Cardiac fibroblast (primary cell): Measurements from ENCODE around the gene PIK3CB.
A peak's percentile ranks its signal among the peaks of the same experiment; 100 is the strongest.
"Not testable (repeated sequence)": the region's sequence is repeated elsewhere in the genome, so short reads cannot be mapped to it uniquely, and the experiment has no call there.

ENCODE experiments used
- DNase-seq, 2 donors: peaks; one replicate each; pipeline versions ENCODE4 v3.0.0 to v3.0.0-alpha.2; 2010; ENCODE audit warnings: low read depth in 2 of 2
- H3K4me3 ChIP-seq, 2 donors: replicated peaks in 1 of 2; 1 replicate in 1 of 2; 2 replicates in 1 of 2; pipeline ENCODE4 v1.5.1; 2011; ENCODE audit warnings: low read depth in 2 of 2, low read length in 2 of 2, mild to moderate bottlenecking in 2 of 2, moderate library complexity in 1 of 2
- TF ChIP-seq, protein P1 (sequence below): IDR thresholded peaks from one replicate; pipeline ENCODE4 v1.5.1; 2011; ENCODE audit warnings: low read depth, mild to moderate bottlenecking, low read length, inconsistent platforms

The PIK3CB gene

DNA sequence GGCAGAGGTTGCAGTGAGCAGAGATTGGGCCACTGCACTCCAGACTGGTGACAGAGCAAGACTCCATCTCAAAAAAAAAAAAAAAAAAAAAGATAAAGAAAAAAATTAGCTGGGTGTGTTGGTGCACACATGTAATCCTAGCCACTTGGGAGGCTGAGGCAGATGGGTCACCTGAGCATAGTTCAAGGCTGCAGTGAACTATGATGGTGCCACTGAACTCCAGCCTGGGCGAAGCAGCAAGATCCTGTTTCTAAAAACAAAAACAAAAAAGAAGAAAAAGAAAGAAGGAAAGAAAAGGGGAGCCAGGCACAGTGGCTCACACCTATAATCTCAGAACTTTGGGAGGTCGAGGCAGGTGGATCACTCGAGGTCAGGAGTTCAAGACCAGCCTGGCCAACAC, 32.9 kb downstream of the PIK3CB start:
- DNase-seq: no peak
- TF ChIP-seq, protein P1, sequence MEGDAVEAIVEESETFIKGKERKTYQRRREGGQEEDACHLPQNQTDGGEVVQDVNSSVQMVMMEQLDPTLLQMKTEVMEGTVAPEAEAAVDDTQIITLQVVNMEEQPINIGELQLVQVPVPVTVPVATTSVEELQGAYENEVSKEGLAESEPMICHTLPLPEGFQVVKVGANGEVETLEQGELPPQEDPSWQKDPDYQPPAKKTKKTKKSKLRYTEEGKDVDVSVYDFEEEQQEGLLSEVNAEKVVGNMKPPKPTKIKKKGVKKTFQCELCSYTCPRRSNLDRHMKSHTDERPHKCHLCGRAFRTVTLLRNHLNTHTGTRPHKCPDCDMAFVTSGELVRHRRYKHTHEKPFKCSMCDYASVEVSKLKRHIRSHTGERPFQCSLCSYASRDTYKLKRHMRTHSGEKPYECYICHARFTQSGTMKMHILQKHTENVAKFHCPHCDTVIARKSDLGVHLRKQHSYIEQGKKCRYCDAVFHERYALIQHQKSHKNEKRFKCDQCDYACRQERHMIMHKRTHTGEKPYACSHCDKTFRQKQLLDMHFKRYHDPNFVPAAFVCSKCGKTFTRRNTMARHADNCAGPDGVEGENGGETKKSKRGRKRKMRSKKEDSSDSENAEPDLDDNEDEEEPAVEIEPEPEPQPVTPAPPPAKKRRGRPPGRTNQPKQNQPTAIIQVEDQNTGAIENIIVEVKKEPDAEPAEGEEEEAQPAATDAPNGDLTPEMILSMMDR: no peak
- H3K4me3 ChIP-seq: no peak overlapping the region

DNA sequence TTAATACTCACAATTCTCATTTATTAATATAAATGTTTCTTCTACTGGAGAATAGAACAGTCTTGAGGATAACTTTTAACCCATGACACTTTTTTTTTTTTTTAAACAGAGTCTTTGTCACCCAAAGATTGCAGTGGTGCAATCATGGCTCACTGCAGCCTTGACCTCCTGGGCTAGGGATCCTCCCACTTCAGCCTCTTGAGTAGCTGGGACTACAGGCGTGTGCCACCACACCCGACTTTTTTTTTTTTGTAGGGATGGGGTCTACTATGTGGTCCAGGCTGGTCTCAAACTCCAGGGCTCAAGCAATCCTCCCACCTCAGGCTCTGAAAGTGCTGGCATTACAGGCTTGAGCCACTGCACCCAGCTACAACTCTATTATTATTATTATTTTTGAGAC, 34.5 kb downstream of the PIK3CB start:
- H3K4me3 ChIP-seq: no peak overlapping the region
- TF ChIP-seq, protein P1: no peak
- no peak for DNase-seq

DNA sequence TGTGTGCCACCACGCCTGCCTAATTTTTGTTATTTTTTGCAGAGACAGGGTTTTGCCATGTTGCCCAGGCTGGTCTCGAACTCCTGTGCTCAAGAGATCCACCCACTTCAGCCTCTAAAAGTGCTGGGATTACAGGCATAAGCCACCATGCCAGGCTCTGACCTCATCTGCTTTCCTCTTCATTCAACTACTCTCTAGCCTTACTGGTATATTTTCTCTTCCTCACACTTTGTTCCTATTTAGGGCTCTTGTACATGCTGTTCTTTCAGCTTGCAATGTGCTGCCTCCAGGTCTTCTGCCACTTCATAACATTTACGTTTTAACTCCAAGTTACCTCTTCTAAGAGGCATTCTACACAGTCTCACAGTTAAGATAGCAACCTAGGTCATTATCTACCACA, 34.9 kb downstream of the PIK3CB start:
- TF ChIP-seq, protein P1: no peak
- no peak overlapping the region for H3K4me3 ChIP-seq
- DNase-seq: no peak

DNA sequence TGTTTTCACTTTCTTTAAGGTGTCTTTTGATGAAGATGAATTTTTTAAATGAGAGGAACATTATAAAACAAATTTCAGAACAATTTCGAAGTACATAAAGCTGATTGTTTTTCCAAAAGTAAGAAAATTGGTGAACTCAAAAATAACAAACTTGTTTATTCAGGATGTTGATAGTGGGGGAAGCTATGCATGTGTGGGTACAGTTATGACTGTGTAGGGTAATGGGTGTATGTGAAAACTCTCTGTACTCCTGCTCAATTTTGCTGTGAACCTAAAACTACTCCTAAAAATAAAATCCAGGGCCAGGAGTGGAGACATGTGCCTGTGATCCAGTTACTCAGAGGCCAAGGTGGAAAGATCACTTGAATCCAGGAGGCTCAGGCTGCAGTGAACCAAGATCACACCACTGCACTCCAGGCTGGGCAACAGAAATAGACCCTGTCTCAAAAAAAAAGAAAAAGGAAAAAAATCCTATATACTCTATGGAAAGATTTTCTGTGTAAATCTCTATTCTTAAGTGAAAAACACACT, 37.2 kb downstream of the PIK3CB start:
- DNase-seq: no peak
- TF ChIP-seq, protein P1: no peak
- H3K4me3 ChIP-seq: no peak overlapping the region

DNA sequence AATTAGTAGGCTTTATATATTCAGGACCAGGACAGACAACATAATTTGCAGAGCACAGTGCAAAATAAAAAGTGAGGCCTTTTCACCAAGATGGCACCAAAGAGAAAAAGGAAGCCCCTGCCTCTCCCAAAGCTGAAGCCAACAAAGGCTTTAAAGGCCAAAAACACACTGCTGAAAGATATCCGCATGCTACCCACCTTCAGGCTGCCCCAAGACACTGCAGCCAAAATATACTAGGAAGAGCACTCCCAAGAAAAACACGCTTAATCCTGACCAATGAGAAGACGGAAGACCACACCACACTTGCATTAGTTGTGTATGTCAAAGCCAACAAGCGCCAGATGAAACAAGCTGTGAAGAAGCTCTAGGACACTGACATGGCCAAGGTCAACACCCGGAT, 38.0 kb downstream of the PIK3CB start:
- TF ChIP-seq, protein P1: no peak

DNA sequence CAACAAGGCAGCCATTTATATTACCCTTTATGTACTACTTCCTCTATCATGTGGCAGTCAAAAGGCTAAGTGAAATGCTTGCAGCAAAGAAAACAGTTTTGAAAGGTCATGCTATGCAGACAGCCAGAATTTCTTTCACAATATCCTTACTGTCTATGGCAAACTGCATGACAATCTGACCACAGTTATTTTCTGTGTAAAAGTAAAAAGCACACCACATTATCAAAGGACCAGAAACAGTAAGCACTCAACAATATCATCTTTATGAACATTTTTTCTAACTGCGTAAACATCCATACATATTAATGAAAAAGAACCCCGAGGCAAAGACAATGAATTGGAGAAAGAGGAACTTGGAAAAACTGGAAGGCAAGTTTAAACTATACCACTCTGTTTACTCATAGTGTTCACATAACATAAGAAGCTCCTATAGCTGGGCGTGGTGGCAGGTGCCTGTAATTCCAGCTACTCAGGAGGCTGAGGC, 47.9 kb downstream of the PIK3CB start:
- TF ChIP-seq, protein P1: no peak
- peak; percentile 78 to 80 for DNase-seq
- no peak overlapping the region for H3K4me3 ChIP-seq

More for the DNA sequence above, 38.0 kb downstream of the PIK3CB start:
- DNase-seq: no peak
- H3K4me3 ChIP-seq: no peak overlapping the region

DNA sequence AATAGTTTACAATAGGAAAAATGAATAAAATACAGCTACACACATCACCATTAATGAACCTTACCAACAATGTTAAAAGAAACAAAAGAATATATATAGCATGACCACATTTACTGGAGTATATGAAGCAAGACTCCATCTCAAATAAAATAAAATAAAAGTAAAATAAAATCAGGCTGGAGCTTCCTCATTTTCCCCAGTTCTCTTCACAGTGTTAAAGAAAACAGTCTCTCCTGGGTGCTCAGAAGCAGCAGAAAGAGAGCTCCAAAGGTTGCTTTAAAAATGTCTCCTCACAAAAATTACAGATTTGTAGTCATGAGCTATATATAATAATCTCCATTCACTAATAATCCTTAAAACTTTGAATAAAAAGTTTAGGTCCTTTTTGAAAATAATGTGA, 48.8 kb downstream of the PIK3CB start:
- H3K4me3 ChIP-seq: no peak overlapping the region
- TF ChIP-seq, protein P1: no peak
- DNase-seq: no peak

DNA sequence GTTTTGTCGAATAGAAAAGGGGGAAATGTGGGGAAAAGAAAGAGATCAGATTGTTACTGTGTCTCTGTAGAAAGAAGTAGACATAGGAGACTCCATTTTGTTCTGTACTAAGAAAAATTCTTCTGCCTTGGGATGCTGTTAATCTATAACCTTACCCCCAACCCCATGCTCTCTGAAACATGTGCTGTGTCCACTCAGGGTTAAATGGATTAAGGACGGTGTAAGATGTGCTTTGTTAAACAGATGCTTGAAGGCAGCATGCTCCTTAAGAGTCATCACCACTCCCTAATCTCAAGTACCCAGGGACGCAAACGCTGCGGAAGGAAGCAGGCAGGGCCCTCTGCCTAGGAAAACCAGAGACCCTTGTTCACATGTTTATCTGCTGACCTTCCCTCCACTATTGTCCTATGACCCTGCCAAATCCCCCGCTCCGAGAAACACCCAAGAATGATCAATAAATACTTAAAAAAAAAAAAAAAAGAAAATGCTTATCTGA, 49.3 kb downstream of the PIK3CB start:
- not testable (repeated sequence) for H3K4me3 ChIP-seq, DNase-seq
